ENCODE measurements around the gene REG1A. TPM values are rescaled to one million over a fixed set of nuclear protein-coding genes. Genes with fewer than 3 reads are reported as not detected.

The REG1A gene
- total RNA-seq, 1 experiment from 2014 or later, result 4.3 TPM

GRCh38 chr2:79124907-79125720 is 4.8 kb downstream of the REG1A start:
- in situ Hi-C loops (cut with HindIII; ENCODE audit: low pct_unique_long_range_greater_than_20kb, low sequenced_read_pairs), result no loop called here
- intact Hi-C loops (cut with micrococcal nuclease; ENCODE audit: unreplicated experiment), result no loop called here
- ChIA-PET CTCF (no interaction called here), POLR2A (no interaction called here)
- DNase-seq (ENCODE audit: low read depth, low spot score) (no peak), ATAC-seq (no peak)
- Histone ChIP-seq H3K36me3 (ENCODE audit: control insufficient read depth, insufficient read depth, low read length) (no peaks in the 10 kb centered on the region), H3K4me3 (ENCODE audit: low read depth in 2 of 2, low read length in 2 of 2) (no peak overlapping the region), H3K27ac (ENCODE audit: low read length) (no peak overlapping the region), H3K4me1 (ENCODE audit: control insufficient read depth, insufficient read depth, low read length) (no peaks in the 10 kb centered on the region), H3K9me3 (ENCODE audit: control insufficient read depth, insufficient read depth, low read depth, low read length) (no peaks in the 10 kb centered on the region), H3K27me3 (ENCODE audit: control insufficient read depth, insufficient read depth, low read length) (no peaks in the 10 kb centered on the region)
- no TSS peak for BruUV-seq (replicated peaks)
- TF ChIP-seq POLR2AphosphoS5 (IDR thresholded peaks at IDR 0.05; ENCODE audit: low read depth, low read length) (no peak), CTCF (IDR thresholded peaks at IDR 0.05) (no peak), REST (IDR thresholded peaks at IDR 0.05; ENCODE audit: insufficient read depth in 1 of 2, low read depth in 2 of 2, low read length in 1 of 2) (no peak), TCF7L2 (IDR thresholded peaks at IDR 0.05; ENCODE audit: low read depth, low read length) (no peak), SIN3A (IDR thresholded peaks at IDR 0.05; ENCODE audit: borderline replicate concordance, insufficient read depth, low read depth, low read length) (no peak)

- Histone ChIP-seq H3K36me3 (ENCODE audit: control insufficient read depth, insufficient read depth, low read length) (no peaks in the 10 kb centered on the region), H3K9me3 (ENCODE audit: control insufficient read depth, insufficient read depth, low read depth, low read length) (no peaks in the 10 kb centered on the region), H3K4me1 (ENCODE audit: control insufficient read depth, insufficient read depth, low read length) (no peaks in the 10 kb centered on the region), H3K4me3 (ENCODE audit: low read depth in 2 of 2, low read length in 2 of 2) (no peak overlapping the region), H3K27me3 (ENCODE audit: control insufficient read depth, insufficient read depth, low read length) (no peaks in the 10 kb centered on the region), H3K27ac (ENCODE audit: low read length) (no peak overlapping the region)
- POLR2A ChIA-PET, result no interaction called here
- CTCF ChIA-PET, result no interaction called here
- in situ Hi-C loops (cut with HindIII; ENCODE audit: low pct_unique_long_range_greater_than_20kb, low sequenced_read_pairs), result no loop called here
- no peak for TF ChIP-seq SIN3A (IDR thresholded peaks at IDR 0.05; ENCODE audit: borderline replicate concordance, insufficient read depth, low read depth, low read length)
- TF ChIP-seq CTCF (IDR thresholded peaks at IDR 0.05), result no peak
- no peak for TF ChIP-seq TCF7L2 (IDR thresholded peaks at IDR 0.05; ENCODE audit: low read depth, low read length)
- TF ChIP-seq REST (IDR thresholded peaks at IDR 0.05; ENCODE audit: insufficient read depth in 1 of 2, low read depth in 2 of 2, low read length in 1 of 2), result no peak
- no peak for TF ChIP-seq POLR2AphosphoS5 (IDR thresholded peaks at IDR 0.05; ENCODE audit: low read depth, low read length)
- no peak for ATAC-seq
- BruUV-seq (replicated peaks), result no TSS peak
- intact Hi-C loops (cut with micrococcal nuclease; ENCODE audit: unreplicated experiment), result no loop called here
- DNase-seq (ENCODE audit: low read depth, low spot score), result no peak
These were observed 5.4 kb downstream of the REG1A start for GRCh38 chr2:79125721-79125985.

Data from Panc1 (cell line).